K562 (cell line): Measurements from ENCODE around the gene DAP. TPM values are rescaled to one million over a fixed set of nuclear protein-coding genes. Genes with fewer than 3 reads are reported as not detected.

Experiments
- ATAC-seq: fragments of 200-7000 bp; cut with Tn5 transposase; 3 replicates; pipeline ENCODE4 v1.9.1; 2020; ENCODE audit warnings: moderate library complexity
- BruUV-seq: library from RNA; stranded (reverse); fragments of 400-500 nt; replicated peaks from 2 replicates; lab custom pipeline; 2021; lab: Mats Ljungman, UMichigan
- CTCF ChIA-PET: fragments of 300-600 bp; formaldehyde crosslinking; extraction: SDS; loops from one replicate; lab custom pipeline; 2021; ENCODE audit warnings: low intra/inter-chr PET ratio; lab: Yijun Ruan, JAX
- POLR2A ChIA-PET: fragments of 300-600, 350-650 bp; sonication (Branson Sonifier 250); formaldehyde crosslinking; extraction: SDS; loops from one replicate; lab custom pipeline; 2021; ENCODE audit warnings: antibody characterized with exemption, inconsistent platforms; lab: Yijun Ruan, JAX
- DNase-seq, 4 experiments: peaks; one replicate each; pipeline versions ENCODE4 v3.0.0 to v3.0.0-alpha.2; 2011 to 2018; ENCODE audit warnings: low spot score in 3 of 4, mixed read lengths in 3 of 4; ENCODE audit errors: extremely low read depth in 1 of 4
- FAIRE-seq: peaks from 2 replicates; lab custom pipeline; 2011; peaks lifted over from hg19 to GRCh38; lab: Jason Lieb, UNC
- H2AFZ ChIP-seq: 2 replicates; pipeline ENCODE4 v1.6.0; 2011; ENCODE audit warnings: low read depth, low read length, control low read depth, inconsistent platforms
- H3K27ac ChIP-seq: fragments of 200-600 bp; 3 replicates; pipeline ENCODE4 v1.8.0; 2011; ENCODE audit warnings: low read depth, mild to moderate bottlenecking, control low read depth, inconsistent platforms, low read length, moderate library complexity, mixed read lengths; ENCODE audit errors: extremely low read depth
- H3K27me3 ChIP-seq, 2 experiments: fragments of 300-600 bp in 1 of 2; 2 replicates in 1 of 2; 3 replicates in 1 of 2; pipeline versions ENCODE4 v1.6.0 to v1.8.0; 2011; ENCODE audit warnings: inconsistent platforms in 2 of 2, low read length in 2 of 2, mild to moderate bottlenecking in 1 of 2, mixed read lengths in 1 of 2, moderate library complexity in 1 of 2; ENCODE audit not compliant: control insufficient read depth in 2 of 2, insufficient read depth in 2 of 2
- H3K36me3 ChIP-seq: fragments of 300-600 bp; 3 replicates; pipeline ENCODE4 v1.8.0; 2011; ENCODE audit warnings: mild to moderate bottlenecking, low read length, inconsistent platforms; ENCODE audit not compliant: control insufficient read depth, insufficient read depth
- H3K4me1 ChIP-seq, 2 experiments: fragments of 200-600 bp in 1 of 2; replicated peaks in 1 of 2; 2 replicates in 1 of 2; 3 replicates in 1 of 2; pipeline versions ENCODE4 v1.5.1 to v1.8.0; 2011; ENCODE audit warnings: inconsistent platforms in 2 of 2, low read length in 2 of 2, mild to moderate bottlenecking in 1 of 2, mixed read lengths in 1 of 2, moderate library complexity in 1 of 2; ENCODE audit not compliant: control insufficient read depth in 2 of 2, insufficient read depth in 2 of 2
- H3K4me2 ChIP-seq: 2 replicates; pipeline ENCODE4 v1.6.1; 2011; ENCODE audit warnings: low read length, control low read depth, inconsistent platforms, mixed read lengths; ENCODE audit not compliant: insufficient read depth
- H3K4me3 ChIP-seq: fragments of 200-600 bp; sonication (generic), shearing (Covaris generic); 2 replicates; pipeline ENCODE4 v1.5.1; 2016; ENCODE audit warnings: control low read depth, inconsistent platforms
- H3K79me2 ChIP-seq: fragments of 200-600 bp; 3 replicates; pipeline ENCODE4 v1.8.0; 2011; ENCODE audit warnings: low read length, inconsistent platforms; ENCODE audit not compliant: control insufficient read depth, insufficient read depth
- H3K9ac ChIP-seq, 2 experiments: 2 replicates each; pipeline versions ENCODE4 v1.6.0 to v1.6.1; 2011; ENCODE audit warnings: low read depth in 2 of 2, low read length in 2 of 2, control low read depth in 1 of 2, inconsistent platforms in 1 of 2, mild to moderate bottlenecking in 1 of 2, mixed read lengths in 1 of 2; ENCODE audit not compliant: insufficient read depth in 1 of 2
- H3K9me1 ChIP-seq: one replicate; pipeline ENCODE4 v1.6.0; 2011; ENCODE audit warnings: inconsistent platforms, mild to moderate bottlenecking, low read length, moderate library complexity; ENCODE audit not compliant: control insufficient read depth, insufficient read depth
- H3K9me3 ChIP-seq: replicated peaks from 2 replicates; pipeline ENCODE4 v1.5.1; 2011; ENCODE audit warnings: low read depth, low read length, inconsistent platforms; ENCODE audit not compliant: control insufficient read depth, insufficient read depth
- H4K20me1 ChIP-seq: replicated peaks from 2 replicates; pipeline ENCODE4 v1.6.1; 2011; ENCODE audit warnings: low read length, inconsistent platforms, mixed read lengths; ENCODE audit not compliant: control insufficient read depth, insufficient read depth
- ELF1 ChIP-seq: fragments of 200-800 bp; sonication (Bioruptor generic); IDR thresholded peaks from 2 replicates; pipeline ENCODE4 v1.6.1; 2016; ENCODE audit warnings: missing genetic modification characterization, missing compliant biosample characterization
- ETV6 ChIP-seq, 3 experiments: fragments of 150-350 bp in 1 of 3; sonication (generic) in 1 of 3; formaldehyde crosslinking in 1 of 3; IDR thresholded peaks; 2 replicates each; pipeline versions ENCODE4 v1.6.1 to v1.8.0; 2014 to 2022; ENCODE audit warnings: borderline replicate concordance in 2 of 3, low read depth in 2 of 3, antibody characterized with exemption in 1 of 3, low read length in 1 of 3, mild to moderate bottlenecking in 1 of 3, missing genetic modification reagents in 1 of 3
- GABPA ChIP-seq: fragments of 200-800 bp; sonication (Bioruptor generic); conservative IDR thresholded peaks from 2 replicates; pipeline ENCODE4 v1.6.1; 2016; ENCODE audit warnings: low read depth, missing genetic modification characterization, missing compliant biosample characterization
- MAFK ChIP-seq: IDR thresholded peaks from 2 replicates; pipeline ENCODE4 v1.6.1; 2011; ENCODE audit warnings: low read length, improper control_type of control experiment
- RFX7 ChIP-seq: fragments of 250-450 bp; sonication (Bioruptor Pico); IDR thresholded peaks from 2 replicates; pipeline ENCODE4 v1.5.1; 2021; ENCODE audit warnings: mild to moderate bottlenecking
- SPI1 ChIP-seq: IDR thresholded peaks from 2 replicates; pipeline ENCODE4 v1.6.1; 2011; ENCODE audit warnings: low read depth, low read length, control low read depth, borderline replicate concordance
- WGBS: fragments of 100-300 bp; shearing (Covaris generic); methylation state at CpG from one replicate; pipeline ENCODE4 v1.1.6; 2016; ENCODE audit warnings: low coverage, mixed read lengths; ENCODE audit not compliant: insufficient coverage; ENCODE audit errors: missing lambda C conversion rate; 5-methylcytosine and 5-hydroxymethylcytosine counted together
- in situ Hi-C: fragments of 300-500 bp; cut with MboI; formaldehyde crosslinking; loops from 4 replicates; pipeline ENCODE4 v1.15.0; 2018; ENCODE audit warnings: inconsistent platforms, mixed read lengths
- intact Hi-C: fragments of 100-400 bp; cut with micrococcal nuclease; formaldehyde crosslinking; loops from 2 replicates; pipeline ENCODE4 v1.14.2; 2022
- polyA plus RNA-seq, 8 experiments: library from polyadenylated mRNA; depleted of rRNA in 4 of 8; stranded (reverse) in 5 of 8; unstranded in 3 of 8; fragments of >200 nt; fragmentation: Nextera tagmentation in 2 of 8; fragmentation: Illumina TruSeq in 1 of 8; extraction: Ambion mirVana in 2 of 8; extraction: Trizol in 1 of 8; gene quantifications; 2 replicates each; pipeline versions ENCODE4 v1.2.1 to v1.2.3, GENCODE V29; 2011 to 2014; ENCODE audit warnings: inconsistent platforms in 1 of 8, missing spikeins in 1 of 8
- total RNA-seq, 7 experiments: library from RNA; depleted of rRNA in 6 of 7; stranded (reverse); fragments of >200 nt in 6 of 7; fragmentation: Illumina TruSeq in 2 of 7; extraction: Trizol in 2 of 7; gene quantifications; 2 replicates each; pipeline versions ENCODE4 v1.2.1 to v1.2.3, GENCODE V29; 2011 to 2021; ENCODE audit warnings: low replicate concordance in 1 of 7
- TF ChIP-seq, protein P1 (sequence below): sonication (generic); formaldehyde crosslinking; IDR thresholded peaks from 2 replicates; pipeline ENCODE4 v1.5.0; 2020; ENCODE audit warnings: missing genetic modification reagents
- TF ChIP-seq, protein P2 (sequence below), 3 experiments: fragments of 200-800 bp in 1 of 3; fragments of 250-450 bp in 1 of 3; fragments of 450-650 bp in 1 of 3; sonication (Bioruptor Pico) in 1 of 3; sonication (Bioruptor generic) in 1 of 3; formaldehyde crosslinking in 1 of 3; IDR thresholded peaks; 2 replicates each; pipeline versions ENCODE4 v1.6.1 to v1.8.0; 2016 to 2022; ENCODE audit warnings: mild to moderate bottlenecking in 2 of 3, missing genetic modification characterization in 2 of 3, missing compliant biosample characterization in 1 of 3, moderate library complexity in 1 of 3
- TF ChIP-seq, protein P3 (sequence below): fragments of 250-450 bp; sonication (Bioruptor Pico); IDR thresholded peaks from 2 replicates; pipeline ENCODE4 v1.4.0; 2020; ENCODE audit warnings: borderline replicate concordance

The DAP gene
- total and polyA plus RNA-seq, 9 of the 15 experiments (the other 6 are each of a cell fraction or from before 2014, with no cell fraction given): 14.1 to 151 (median 34.5) TPM

DNA sequence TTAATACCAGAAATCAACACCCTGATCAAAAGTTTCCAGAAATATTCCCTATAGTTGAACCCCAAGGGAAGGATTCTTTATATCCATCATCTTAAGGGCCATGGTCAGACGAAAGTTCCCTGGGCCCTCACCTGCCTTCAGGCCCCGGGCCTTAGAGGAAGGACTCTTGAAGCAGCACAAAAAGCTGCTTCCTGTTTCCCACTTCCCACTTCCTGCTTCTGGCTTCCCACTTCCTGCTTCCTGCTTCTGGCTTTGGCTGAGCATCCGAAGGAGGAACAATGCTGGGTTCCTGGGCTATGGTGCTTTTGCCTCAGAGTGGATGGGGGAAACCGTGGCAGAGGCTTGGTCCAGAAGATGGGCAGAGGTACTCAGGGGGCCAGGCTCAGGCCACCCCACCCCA is 25.8 kb upstream of the DAP start:
- ATAC-seq (no peak), FAIRE-seq (no peak), DNase-seq (no peak)
- peak overlapping the region; percentile 55; the same call in 1 of the 2 replicates for H2AFZ ChIP-seq
- 33% methylated on average over 4 of the region's 4 CpGs for WGBS
- H3K79me2 ChIP-seq: no peaks in the 10 kb centered on the region
- POLR2A ChIA-PET: interaction anchor here (0.7 kb wide), 1 partner anchor 100 kb away, joined by 3 read pairs; no protein-coding TSS in a partner anchor
- no peaks in the 10 kb centered on the region for H3K9me1 ChIP-seq
- no peak overlapping the region for H3K4me3 ChIP-seq
- in situ Hi-C loops (no loop called here), intact Hi-C loops (no loop called here)
- peaks cover 0 to 7% of the 10 kb centered on the region in 2 experiments; a peak in 2 of 5 replicates for H3K4me1 ChIP-seq
- no peaks in the 10 kb centered on the region for H4K20me1 ChIP-seq
- CTCF ChIA-PET: no interaction called here
- no peak overlapping the region for H3K27ac ChIP-seq
- no TSS peak for BruUV-seq
- H3K9ac ChIP-seq: no peak overlapping the region
- H3K27me3 ChIP-seq: 0 out of 5 replicates have a peak, but pooled peaks cover 0 to 4% of the 10 kb centered on the region in 2 experiments
- no peaks in the 10 kb centered on the region for H3K36me3 ChIP-seq
- H3K4me2 ChIP-seq: no peak overlapping the region
- H3K9me3 ChIP-seq: no peaks in the 10 kb centered on the region
- TF ChIP-seq ELF1 (tag) (peak; percentile 64), RFX7 (CRISPR knock-in tag) (no peak), GABPA (tag) (peak; percentile 41; the same call in 1 of the 2 replicates), SPI1 (peak; percentile 79; the same call in 1 of the 2 replicates), ETV6 (IDR thresholded peaks at IDR 0.05; ENCODE audit: borderline replicate concordance in 1 of 2, low read depth in 2 of 2, low read length in 1 of 2) (peak; percentile 84 to 89; a peak in 3 of 4 replicates), ETV6 (CRISPR knock-in tag; IDR thresholded peaks at IDR 0.05; ENCODE audit: borderline replicate concordance) (no peak), MAFK (no peak)
- TF ChIP-seq, protein P1, sequence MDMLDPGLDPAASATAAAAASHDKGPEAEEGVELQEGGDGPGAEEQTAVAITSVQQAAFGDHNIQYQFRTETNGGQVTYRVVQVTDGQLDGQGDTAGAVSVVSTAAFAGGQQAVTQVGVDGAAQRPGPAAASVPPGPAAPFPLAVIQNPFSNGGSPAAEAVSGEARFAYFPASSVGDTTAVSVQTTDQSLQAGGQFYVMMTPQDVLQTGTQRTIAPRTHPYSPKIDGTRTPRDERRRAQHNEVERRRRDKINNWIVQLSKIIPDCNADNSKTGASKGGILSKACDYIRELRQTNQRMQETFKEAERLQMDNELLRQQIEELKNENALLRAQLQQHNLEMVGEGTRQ (CRISPR knock-in tag): no peak
- TF ChIP-seq, protein P2, sequence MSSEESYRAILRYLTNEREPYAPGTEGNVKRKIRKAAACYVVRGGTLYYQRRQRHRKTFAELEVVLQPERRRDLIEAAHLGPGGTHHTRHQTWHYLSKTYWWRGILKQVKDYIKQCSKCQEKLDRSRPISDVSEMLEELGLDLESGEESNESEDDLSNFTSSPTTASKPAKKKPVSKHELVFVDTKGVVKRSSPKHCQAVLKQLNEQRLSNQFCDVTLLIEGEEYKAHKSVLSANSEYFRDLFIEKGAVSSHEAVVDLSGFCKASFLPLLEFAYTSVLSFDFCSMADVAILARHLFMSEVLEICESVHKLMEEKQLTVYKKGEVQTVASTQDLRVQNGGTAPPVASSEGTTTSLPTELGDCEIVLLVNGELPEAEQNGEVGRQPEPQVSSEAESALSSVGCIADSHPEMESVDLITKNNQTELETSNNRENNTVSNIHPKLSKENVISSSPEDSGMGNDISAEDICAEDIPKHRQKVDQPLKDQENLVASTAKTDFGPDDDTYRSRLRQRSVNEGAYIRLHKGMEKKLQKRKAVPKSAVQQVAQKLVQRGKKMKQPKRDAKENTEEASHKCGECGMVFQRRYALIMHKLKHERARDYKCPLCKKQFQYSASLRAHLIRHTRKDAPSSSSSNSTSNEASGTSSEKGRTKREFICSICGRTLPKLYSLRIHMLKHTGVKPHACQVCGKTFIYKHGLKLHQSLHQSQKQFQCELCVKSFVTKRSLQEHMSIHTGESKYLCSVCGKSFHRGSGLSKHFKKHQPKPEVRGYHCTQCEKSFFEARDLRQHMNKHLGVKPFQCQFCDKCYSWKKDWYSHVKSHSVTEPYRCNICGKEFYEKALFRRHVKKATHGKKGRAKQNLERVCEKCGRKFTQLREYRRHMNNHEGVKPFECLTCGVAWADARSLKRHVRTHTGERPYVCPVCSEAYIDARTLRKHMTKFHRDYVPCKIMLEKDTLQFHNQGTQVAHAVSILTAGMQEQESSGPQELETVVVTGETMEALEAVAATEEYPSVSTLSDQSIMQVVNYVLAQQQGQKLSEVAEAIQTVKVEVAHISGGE (CRISPR knock-in tag; IDR thresholded peaks at IDR 0.05): 0 out of 6 replicates have a peak, but pooled peaks of 1 of the 3 experiments have one; percentile 31
- TF ChIP-seq, protein P3, sequence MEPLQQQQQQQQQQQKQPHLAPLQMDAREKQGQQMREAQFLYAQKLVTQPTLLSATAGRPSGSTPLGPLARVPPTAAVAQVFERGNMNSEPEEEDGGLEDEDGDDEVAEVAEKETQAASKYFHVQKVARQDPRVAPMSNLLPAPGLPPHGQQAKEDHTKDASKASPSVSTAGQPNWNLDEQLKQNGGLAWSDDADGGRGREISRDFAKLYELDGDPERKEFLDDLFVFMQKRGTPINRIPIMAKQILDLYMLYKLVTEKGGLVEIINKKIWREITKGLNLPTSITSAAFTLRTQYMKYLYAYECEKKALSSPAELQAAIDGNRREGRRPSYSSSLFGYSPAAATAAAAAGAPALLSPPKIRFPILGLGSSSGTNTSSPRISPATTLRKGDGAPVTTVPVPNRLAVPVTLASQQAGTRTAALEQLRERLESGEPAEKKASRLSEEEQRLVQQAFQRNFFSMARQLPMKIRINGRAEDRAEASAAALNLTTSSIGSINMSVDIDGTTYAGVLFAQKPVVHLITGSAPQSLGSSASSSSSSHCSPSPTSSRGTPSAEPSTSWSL (CRISPR knock-in tag): no peak
